HCT116 (cell line): ENCODE data around the gene BTNL9. TPM values are rescaled to one million over a fixed set of nuclear protein-coding genes. Genes with fewer than 3 reads are reported as not detected.

ENCODE experiments used
- ATAC-seq: fragments of 200-7000 bp; cut with Tn5 transposase; 2 replicates; pipeline ENCODE4 v1.9.1; 2020; ENCODE audit warnings: mild to moderate bottlenecking, moderate library complexity
- BruUV-seq: library from RNA; stranded (reverse); fragments of 400-500 nt; replicated peaks from 2 replicates; lab custom pipeline; 2021; lab: Mats Ljungman, UMichigan
- CTCF ChIA-PET: fragments of 300-600 bp; sonication (Branson Sonifier 250); formaldehyde crosslinking; loops from one replicate; lab custom pipeline; 2021; ENCODE audit warnings: antibody characterized with exemption; lab: Charles Lee
- POLR2A ChIA-PET: fragments of 300-600, 350-600 bp; sonication (Branson Sonifier 250); formaldehyde crosslinking; loops from one replicate; lab custom pipeline; 2021; ENCODE audit warnings: antibody characterized with exemption; lab: Charles Lee
- RAD21 ChIA-PET, 2 experiments: fragments of 300-600 bp; sonication (Branson Sonifier 250); formaldehyde crosslinking; loops; one replicate each; lab custom pipeline; 2023; ENCODE audit warnings: low total read pairs in 2 of 2; ENCODE audit not compliant: uncharacterized antibody in 2 of 2, unreplicated experiment in 2 of 2, low non-redundant PET in 1 of 2; lab: Charles Lee
- DNase-seq: peaks from one replicate; pipeline ENCODE4 v3.0.0-alpha.2; 2010; ENCODE audit warnings: low read depth, low spot score
- H2AFZ ChIP-seq: fragments of 200-600 bp; shearing (Covaris generic), sonication (generic); 2 replicates; pipeline ENCODE4 v1.6.1; 2017; ENCODE audit warnings: low read depth, mixed run types, mixed read lengths, antibody characterized with exemption, low read length; ENCODE audit not compliant: poor library complexity, severe bottlenecking
- H3K27ac ChIP-seq: 2 replicates; pipeline ENCODE4 v1.5.1; 2012; ENCODE audit warnings: low read depth, low read length
- H3K27me3 ChIP-seq: fragments of 200-600 bp; sonication (generic); 2 replicates; pipeline ENCODE4 v1.6.1; 2016; ENCODE audit warnings: mixed run types, low read length, mixed read lengths; ENCODE audit not compliant: insufficient read depth
- H3K36me3 ChIP-seq, 2 experiments: fragments of 200-500 bp in 1 of 2; fragments of 200-600 bp in 1 of 2; sonication (Bioruptor generic) in 1 of 2; sonication (generic) in 1 of 2; 2 replicates each; pipeline versions ENCODE4 v1.5.1 to v1.6.1; 2014 to 2016; ENCODE audit warnings: low read length in 2 of 2, inconsistent platforms in 1 of 2, mixed read lengths in 1 of 2, mixed run types in 1 of 2; ENCODE audit not compliant: insufficient read depth in 2 of 2, control insufficient read depth in 1 of 2
- H3K4me1 ChIP-seq, 2 experiments: fragments of 200-600 bp in 1 of 2; sonication (generic) in 1 of 2; 2 replicates each; pipeline versions ENCODE4 v1.5.1 to v1.6.1; 2012 to 2017; ENCODE audit warnings: low read length in 2 of 2, inconsistent platforms in 1 of 2, mild to moderate bottlenecking in 1 of 2, mixed read lengths in 1 of 2, mixed run types in 1 of 2, moderate library complexity in 1 of 2; ENCODE audit not compliant: insufficient read depth in 2 of 2, control insufficient read depth in 1 of 2
- H3K4me2 ChIP-seq: fragments of 200-600 bp; sonication (generic); 2 replicates; pipeline ENCODE4 v1.6.1; 2017; ENCODE audit warnings: mixed run types, low read length, mixed read lengths
- H3K4me3 ChIP-seq, 2 experiments: fragments of 200-600 bp in 1 of 2; sonication (generic) in 1 of 2; replicated peaks in 1 of 2; 2 replicates each; pipeline ENCODE4 v1.5.1; 2011 to 2016; ENCODE audit warnings: low read length in 2 of 2, control low read depth in 1 of 2, low read depth in 1 of 2, mild to moderate bottlenecking in 1 of 2, mixed read lengths in 1 of 2, mixed run types in 1 of 2
- H3K79me2 ChIP-seq: fragments of 200-600 bp; sonication (generic); 2 replicates; pipeline ENCODE4 v1.6.1; 2017; ENCODE audit warnings: mild to moderate bottlenecking, mixed run types, low read length, moderate library complexity, mixed read lengths; ENCODE audit not compliant: insufficient read depth
- H3K9ac ChIP-seq: fragments of 200-600 bp; sonication (generic); 2 replicates; pipeline ENCODE4 v1.6.1; 2016; ENCODE audit warnings: low read length, mixed read lengths
- H3K9me2 ChIP-seq: fragments of 200-600 bp; sonication (generic), shearing (Covaris generic); 2 replicates; pipeline ENCODE4 v1.6.1; 2017; ENCODE audit warnings: mixed run types, mild to moderate bottlenecking, moderate library complexity; ENCODE audit not compliant: insufficient read depth
- H3K9me3 ChIP-seq, 2 experiments: fragments of 200-500 bp in 1 of 2; fragments of 200-600 bp in 1 of 2; sonication (Bioruptor generic) in 1 of 2; sonication (generic) in 1 of 2; 2 replicates each; pipeline ENCODE4 v1.6.1; 2014 to 2017; ENCODE audit warnings: low read length in 2 of 2, mixed read lengths in 2 of 2, inconsistent platforms in 1 of 2, low read depth in 1 of 2, mild to moderate bottlenecking in 1 of 2, mixed run types in 1 of 2, moderate library complexity in 1 of 2; ENCODE audit not compliant: control insufficient read depth in 1 of 2, insufficient read depth in 1 of 2
- H4K20me1 ChIP-seq: fragments of 200-600 bp; sonication (generic), shearing (Covaris generic); 2 replicates; pipeline ENCODE4 v1.6.1; 2017; ENCODE audit warnings: mixed run types, mild to moderate bottlenecking, moderate library complexity; ENCODE audit not compliant: insufficient read depth
- ATF3 ChIP-seq: IDR thresholded peaks from 2 replicates; pipeline ENCODE4 v1.6.1; 2012
- CEBPB ChIP-seq: IDR thresholded peaks from 2 replicates; pipeline ENCODE4 v1.6.1; 2012; ENCODE audit warnings: low read depth
- EGR1 ChIP-seq: IDR thresholded peaks from 2 replicates; pipeline ENCODE4 v1.6.1; 2012; ENCODE audit warnings: low read depth
- EZH2 ChIP-seq: fragments of 200-600 bp; sonication (generic); IDR thresholded peaks from 2 replicates; pipeline ENCODE4 v1.6.1; 2017; ENCODE audit warnings: antibody characterized with exemption, mixed run types
- FOSL1 ChIP-seq: IDR thresholded peaks from 2 replicates; pipeline ENCODE4 v1.6.1; 2012; ENCODE audit warnings: low read depth
- JUND ChIP-seq: IDR thresholded peaks from 2 replicates; pipeline ENCODE4 v1.6.1; 2012
- MAX ChIP-seq: IDR thresholded peaks from 2 replicates; pipeline ENCODE4 v1.6.1; 2012
- SIN3A ChIP-seq: IDR thresholded peaks from 2 replicates; pipeline ENCODE4 v1.6.1; 2012; ENCODE audit warnings: low read depth
- SP1 ChIP-seq: IDR thresholded peaks from 2 replicates; pipeline ENCODE4 v1.6.1; 2012; ENCODE audit warnings: low read depth
- SRF ChIP-seq: IDR thresholded peaks from 2 replicates; pipeline ENCODE4 v1.6.1; 2012; ENCODE audit warnings: low read depth
- YY1 ChIP-seq: IDR thresholded peaks from 2 replicates; pipeline ENCODE4 v1.6.1; 2011; ENCODE audit warnings: low read length, low read depth, moderate library complexity, mild to moderate bottlenecking; ENCODE audit not compliant: insufficient replicate concordance; ENCODE audit errors: extremely low read depth
- ZFX ChIP-seq: fragments of 450-650 bp; IDR thresholded peaks from 2 replicates; pipeline ENCODE4 v1.6.1; 2017
- intact Hi-C: fragments of 100-400 bp; cut with micrococcal nuclease; formaldehyde crosslinking; loops from 2 replicates; pipeline ENCODE4 v1.10.0; 2022
- total RNA-seq: library from RNA; stranded (reverse); gene quantifications from one replicate; pipeline ENCODE4 v1.2.1, GENCODE V29; 2021; ENCODE audit not compliant: unreplicated experiment
- TF ChIP-seq, protein P1 (sequence below): IDR thresholded peaks from 2 replicates; pipeline ENCODE4 v1.6.1; 2012; ENCODE audit warnings: low read depth
- TF ChIP-seq, protein P2 (sequence below): IDR thresholded peaks from 2 replicates; pipeline ENCODE4 v1.6.1; 2011; ENCODE audit warnings: mild to moderate bottlenecking, low read length, moderate library complexity; ENCODE audit not compliant: insufficient replicate concordance; ENCODE audit errors: extremely low read depth

Gene BTNL9
- total RNA-seq, 1 experiment from 2014 or later, result 11.7 TPM

DNA sequence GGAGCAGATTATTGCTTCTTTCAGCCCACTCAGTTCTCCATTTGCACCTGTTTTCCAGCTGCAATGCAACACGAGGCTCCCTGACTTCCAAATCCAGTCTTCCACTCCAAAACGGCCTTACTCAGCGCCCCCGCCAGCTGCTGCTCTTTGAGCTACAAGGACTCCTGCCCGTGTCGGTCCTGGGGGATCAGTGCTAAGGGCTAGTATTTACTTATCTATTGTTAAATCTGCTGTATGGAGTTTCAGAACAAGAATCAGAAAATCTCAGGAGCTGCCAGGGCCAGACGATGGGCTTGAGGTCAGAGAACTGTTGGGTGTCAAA lies 46.8 kb downstream of the BTNL9 start:
- H3K36me3 ChIP-seq, result no peaks in the 10 kb centered on the region
- H3K9me2 ChIP-seq, result no peaks in the 10 kb centered on the region
- no peak overlapping the region for H3K4me2 ChIP-seq
- DNase-seq, result no peak
- H3K27me3 ChIP-seq, result no peaks in the 10 kb centered on the region; the same call in 1 of the 2 replicates
- no peak overlapping the region for H3K4me3 ChIP-seq
- RAD21 ChIA-PET, result no interaction called here
- no peak overlapping the region for H2AFZ ChIP-seq
- intact Hi-C loops, result no loop called here
- no TSS peak for BruUV-seq
- no peak for TF ChIP-seq FOSL1
- TF ChIP-seq YY1, result no peak
- TF ChIP-seq CEBPB, result no peak
- TF ChIP-seq, protein P1, sequence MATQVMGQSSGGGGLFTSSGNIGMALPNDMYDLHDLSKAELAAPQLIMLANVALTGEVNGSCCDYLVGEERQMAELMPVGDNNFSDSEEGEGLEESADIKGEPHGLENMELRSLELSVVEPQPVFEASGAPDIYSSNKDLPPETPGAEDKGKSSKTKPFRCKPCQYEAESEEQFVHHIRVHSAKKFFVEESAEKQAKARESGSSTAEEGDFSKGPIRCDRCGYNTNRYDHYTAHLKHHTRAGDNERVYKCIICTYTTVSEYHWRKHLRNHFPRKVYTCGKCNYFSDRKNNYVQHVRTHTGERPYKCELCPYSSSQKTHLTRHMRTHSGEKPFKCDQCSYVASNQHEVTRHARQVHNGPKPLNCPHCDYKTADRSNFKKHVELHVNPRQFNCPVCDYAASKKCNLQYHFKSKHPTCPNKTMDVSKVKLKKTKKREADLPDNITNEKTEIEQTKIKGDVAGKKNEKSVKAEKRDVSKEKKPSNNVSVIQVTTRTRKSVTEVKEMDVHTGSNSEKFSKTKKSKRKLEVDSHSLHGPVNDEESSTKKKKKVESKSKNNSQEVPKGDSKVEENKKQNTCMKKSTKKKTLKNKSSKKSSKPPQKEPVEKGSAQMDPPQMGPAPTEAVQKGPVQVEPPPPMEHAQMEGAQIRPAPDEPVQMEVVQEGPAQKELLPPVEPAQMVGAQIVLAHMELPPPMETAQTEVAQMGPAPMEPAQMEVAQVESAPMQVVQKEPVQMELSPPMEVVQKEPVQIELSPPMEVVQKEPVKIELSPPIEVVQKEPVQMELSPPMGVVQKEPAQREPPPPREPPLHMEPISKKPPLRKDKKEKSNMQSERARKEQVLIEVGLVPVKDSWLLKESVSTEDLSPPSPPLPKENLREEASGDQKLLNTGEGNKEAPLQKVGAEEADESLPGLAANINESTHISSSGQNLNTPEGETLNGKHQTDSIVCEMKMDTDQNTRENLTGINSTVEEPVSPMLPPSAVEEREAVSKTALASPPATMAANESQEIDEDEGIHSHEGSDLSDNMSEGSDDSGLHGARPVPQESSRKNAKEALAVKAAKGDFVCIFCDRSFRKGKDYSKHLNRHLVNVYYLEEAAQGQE, result no peak
- TF ChIP-seq SIN3A, result no peak
- TF ChIP-seq, protein P2, sequence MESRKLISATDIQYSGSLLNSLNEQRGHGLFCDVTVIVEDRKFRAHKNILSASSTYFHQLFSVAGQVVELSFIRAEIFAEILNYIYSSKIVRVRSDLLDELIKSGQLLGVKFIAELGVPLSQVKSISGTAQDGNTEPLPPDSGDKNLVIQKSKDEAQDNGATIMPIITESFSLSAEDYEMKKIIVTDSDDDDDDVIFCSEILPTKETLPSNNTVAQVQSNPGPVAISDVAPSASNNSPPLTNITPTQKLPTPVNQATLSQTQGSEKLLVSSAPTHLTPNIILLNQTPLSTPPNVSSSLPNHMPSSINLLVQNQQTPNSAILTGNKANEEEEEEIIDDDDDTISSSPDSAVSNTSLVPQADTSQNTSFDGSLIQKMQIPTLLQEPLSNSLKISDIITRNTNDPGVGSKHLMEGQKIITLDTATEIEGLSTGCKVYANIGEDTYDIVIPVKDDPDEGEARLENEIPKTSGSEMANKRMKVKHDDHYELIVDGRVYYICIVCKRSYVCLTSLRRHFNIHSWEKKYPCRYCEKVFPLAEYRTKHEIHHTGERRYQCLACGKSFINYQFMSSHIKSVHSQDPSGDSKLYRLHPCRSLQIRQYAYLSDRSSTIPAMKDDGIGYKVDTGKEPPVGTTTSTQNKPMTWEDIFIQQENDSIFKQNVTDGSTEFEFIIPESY, result no peak
- TF ChIP-seq ATF3, result no peak
- no peak for TF ChIP-seq JUND
- no peak for TF ChIP-seq ZFX
- no peak for TF ChIP-seq EZH2
- TF ChIP-seq MAX, result no peak
- TF ChIP-seq SP1, result no peak
- TF ChIP-seq SRF, result no peak
- TF ChIP-seq EGR1, result no peak
- CTCF ChIA-PET, result no interaction called here
- no peak overlapping the region for H3K27ac ChIP-seq
- H4K20me1 ChIP-seq, result no peaks in the 10 kb centered on the region
- H3K79me2 ChIP-seq, result no peaks in the 10 kb centered on the region
- POLR2A ChIA-PET, result no interaction called here
- H3K9ac ChIP-seq, result no peak overlapping the region
- no peaks in the 10 kb centered on the region for H3K4me1 ChIP-seq
- H3K9me3 ChIP-seq, result no peaks in the 10 kb centered on the region
- ATAC-seq, result no peak
